ENCODE data around the gene TMEM263.

- no peak for TF ChIP-seq FOXP2 (optimal IDR thresholded peaks at IDR 0.05; ENCODE audit: borderline replicate concordance, extremely low read depth, extremely low read length, insufficient read depth)
- TF ChIP-seq POLR2AphosphoS5 (IDR thresholded peaks at IDR 0.05; ENCODE audit: low read depth, low read length), result no peak
- no peak for TF ChIP-seq REST (IDR thresholded peaks at IDR 0.05; ENCODE audit: insufficient read depth in 1 of 2, low read depth in 2 of 2, low read length in 2 of 2)
These were observed 21.4 kb upstream of the TMEM263 start for GRCh38 chr12:106934277-106934676.
